NCI-H2227 (cell line): Measurements from ENCODE around the gene MRPL39.
"Not testable (repeated sequence)": the region's sequence is repeated elsewhere in the genome, so short reads cannot be mapped to it uniquely, and the experiment has no call there.

Source experiments
- DNase-seq: peaks from one replicate; lab custom pipeline; 2025; ENCODE audit not compliant: unreplicated experiment; lab: John Stamatoyannopoulos, UW

The MRPL39 gene

GRCh38 chr21:25607151-25608043 is at the start of gene MRPL39:
Gene MRPL39, minus strand, starts transcription at chr21:25607481. Its CDS starts 6 bp downstream, at chr21:25607475.
- DNase-seq: peak; percentile 94

DNA sequence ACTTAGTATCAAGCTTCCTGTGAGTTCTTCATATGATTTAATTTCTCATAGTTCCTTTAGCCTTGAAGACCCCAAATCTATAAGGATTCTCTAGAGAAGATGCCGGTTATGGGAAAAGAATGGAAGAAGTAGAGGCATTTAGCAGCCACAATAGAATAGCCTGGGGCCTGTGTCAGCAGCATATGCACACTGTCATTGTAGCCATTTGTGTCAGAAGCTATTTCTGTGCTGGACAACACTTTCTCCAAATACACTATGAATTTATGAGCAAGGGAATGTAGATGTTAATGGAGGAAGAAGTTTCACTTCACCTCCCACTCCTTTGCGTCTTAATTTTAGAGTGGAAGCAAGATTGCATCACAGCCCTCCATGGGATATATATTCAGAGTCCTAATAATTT is 49.1 kb upstream of the MRPL39 start:
- no peak for DNase-seq

DNA sequence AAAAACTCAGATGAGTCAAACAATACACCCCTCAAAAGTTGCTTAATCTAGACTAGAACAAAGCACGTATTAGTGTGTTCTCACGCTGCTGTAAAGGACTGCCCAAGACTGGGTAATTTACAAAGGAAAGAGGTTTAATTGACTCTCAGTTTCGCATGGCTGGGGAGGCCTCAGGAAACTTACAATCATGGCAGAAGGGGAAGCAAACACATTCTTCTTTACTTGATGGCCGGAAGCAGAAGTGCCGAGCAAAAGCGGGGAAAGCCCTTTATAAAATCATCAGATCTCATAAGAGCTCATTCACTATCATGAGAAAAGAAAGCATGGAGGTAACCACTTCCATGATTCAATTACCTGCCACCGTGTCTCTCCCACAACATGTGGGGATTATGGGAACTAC is 41.9 kb upstream of the MRPL39 start:
- no peak for DNase-seq

DNA sequence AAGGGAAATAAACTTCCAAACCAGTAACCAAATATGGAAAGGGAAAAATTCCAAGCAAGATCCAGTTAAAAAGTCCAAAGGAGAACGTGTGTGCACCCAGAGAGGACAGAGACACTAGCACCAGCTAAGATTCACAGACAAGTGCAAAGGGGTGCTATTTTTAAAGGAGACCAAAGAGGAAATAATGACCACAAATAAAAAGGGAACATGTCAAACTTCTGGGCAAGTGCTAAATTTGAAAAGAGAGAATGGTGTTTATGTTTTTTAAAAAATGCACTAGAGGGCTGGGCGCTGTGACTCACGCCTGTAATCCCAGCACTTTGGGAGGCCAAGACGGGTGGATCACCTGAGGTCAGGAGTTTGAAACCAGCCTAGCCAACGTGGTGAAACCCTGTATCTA is 40.4 kb upstream of the MRPL39 start:
- no peak for DNase-seq

DNA sequence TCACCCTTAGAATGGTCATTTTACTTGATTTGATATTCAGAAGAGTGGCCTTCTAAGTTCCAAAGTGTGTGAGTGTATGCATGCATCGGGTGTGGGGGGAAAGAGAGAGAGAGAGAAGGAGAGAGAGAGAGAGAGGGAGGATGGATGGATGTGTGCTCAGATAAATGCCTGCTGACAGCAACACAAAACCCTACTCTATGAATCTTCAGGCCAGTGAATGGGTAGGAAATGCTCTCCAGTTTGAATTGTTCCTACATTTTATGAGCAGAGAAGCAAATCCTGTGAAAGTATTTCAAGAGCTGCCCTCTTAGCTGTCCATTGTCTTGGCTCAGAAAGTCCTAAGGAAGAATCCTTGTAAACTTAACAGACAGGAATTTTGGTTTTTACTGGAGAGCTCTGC is 39.2 kb upstream of the MRPL39 start:
- DNase-seq: no peak

DNA sequence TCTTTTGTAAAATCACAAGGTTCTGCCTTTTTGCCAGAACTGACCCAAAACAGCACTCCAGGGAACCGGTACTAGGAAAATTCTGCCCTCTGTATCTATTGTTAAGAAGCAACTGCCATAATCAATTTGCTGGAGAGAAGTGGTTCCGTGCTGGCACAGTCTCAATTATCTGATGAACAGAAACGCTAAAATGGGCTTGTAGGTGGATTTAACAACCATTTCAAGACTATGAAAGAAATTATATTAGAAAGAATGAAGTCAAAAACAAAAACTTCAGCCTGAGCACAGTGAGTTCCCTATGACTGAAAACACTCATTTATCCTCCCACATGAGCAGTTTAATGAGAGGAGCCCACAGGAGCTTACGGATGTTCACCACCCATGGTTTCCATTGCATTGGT is 36.2 kb upstream of the MRPL39 start:
- no peak for DNase-seq

DNA sequence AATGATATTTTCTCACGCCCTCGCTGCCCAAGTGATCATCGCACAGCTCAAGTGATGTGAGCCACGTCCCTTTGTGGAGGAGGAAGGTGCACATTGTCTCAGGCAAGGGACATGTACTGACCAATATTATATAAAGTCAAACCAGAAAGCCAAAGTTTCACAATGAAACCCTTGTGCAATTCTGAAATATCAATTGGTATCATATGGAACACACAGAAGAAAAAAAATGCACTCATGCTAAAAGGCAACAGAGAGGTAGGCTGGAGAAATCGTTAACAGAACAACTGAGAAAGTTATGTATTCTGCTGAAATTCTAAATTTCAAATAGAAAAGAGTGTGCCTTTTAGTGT is 33.6 kb upstream of the MRPL39 start:
- no peak for DNase-seq

DNA sequence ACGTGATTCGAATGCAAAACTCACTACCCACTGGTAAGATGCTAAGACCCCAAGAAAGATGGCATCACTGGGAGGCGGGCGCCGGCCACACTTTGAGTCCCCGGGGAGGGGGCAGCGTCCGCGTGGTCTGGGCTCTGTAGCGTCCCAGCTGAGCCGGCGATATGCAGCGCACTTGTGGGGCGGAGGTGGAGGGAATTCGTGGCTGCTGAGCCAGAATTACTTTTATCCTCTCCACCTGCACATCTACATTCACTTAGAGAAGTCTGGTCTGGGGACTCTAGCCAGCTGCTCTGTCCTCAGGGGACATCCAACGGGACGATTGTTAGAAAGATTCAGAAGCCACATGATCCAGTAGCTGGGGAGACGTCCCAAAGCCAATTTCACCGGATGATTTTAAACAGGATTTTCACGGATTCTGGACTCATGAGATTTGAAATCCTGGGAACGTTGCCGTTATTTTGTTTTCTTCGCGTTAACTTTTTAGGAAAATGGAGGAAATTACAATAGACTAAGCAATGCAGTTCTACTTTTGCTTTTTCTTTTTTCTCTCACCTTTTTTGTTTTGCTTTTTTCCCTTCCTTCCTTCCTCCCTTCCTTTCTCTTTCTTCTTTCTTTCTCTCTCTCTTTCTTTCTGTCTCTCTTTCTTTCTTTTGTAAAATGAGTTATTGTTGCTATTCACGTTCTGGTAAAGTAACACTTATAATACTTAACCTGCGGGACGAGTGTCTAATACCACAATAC is 33.1 kb upstream of the MRPL39 start:
- DNase-seq: peak; percentile 18

DNA sequence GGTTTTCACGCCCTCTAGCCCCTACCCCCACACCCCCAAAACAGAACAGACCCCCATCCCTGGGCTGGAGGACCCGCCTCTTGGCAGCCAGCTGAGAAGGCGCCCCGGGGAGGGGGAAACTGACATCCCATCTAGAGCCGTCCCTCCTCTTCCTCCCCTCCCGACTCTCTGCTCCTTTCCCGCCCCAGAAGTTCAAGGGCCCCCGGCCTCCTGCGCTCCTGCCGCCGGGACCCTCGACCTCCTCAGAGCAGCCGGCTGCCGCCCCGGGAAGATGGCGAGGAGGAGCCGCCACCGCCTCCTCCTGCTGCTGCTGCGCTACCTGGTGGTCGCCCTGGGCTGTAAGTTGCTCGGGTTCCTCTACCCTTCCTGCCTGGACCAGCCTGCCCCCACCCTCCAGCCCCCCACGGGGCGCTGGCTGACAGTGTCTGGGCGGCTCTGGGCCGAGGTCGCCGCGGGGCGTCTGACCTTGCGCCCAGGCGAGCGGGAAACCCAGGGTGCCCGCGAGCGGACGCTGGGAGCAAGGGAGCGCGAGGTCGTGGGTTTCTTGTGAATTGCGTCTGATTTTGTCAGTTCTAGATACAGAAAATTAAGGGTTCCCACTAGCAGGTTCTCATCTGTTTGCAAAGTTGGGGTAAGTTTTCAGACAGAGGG is 32.4 kb upstream of the MRPL39 start:
- peak; percentile 40 for DNase-seq

DNA sequence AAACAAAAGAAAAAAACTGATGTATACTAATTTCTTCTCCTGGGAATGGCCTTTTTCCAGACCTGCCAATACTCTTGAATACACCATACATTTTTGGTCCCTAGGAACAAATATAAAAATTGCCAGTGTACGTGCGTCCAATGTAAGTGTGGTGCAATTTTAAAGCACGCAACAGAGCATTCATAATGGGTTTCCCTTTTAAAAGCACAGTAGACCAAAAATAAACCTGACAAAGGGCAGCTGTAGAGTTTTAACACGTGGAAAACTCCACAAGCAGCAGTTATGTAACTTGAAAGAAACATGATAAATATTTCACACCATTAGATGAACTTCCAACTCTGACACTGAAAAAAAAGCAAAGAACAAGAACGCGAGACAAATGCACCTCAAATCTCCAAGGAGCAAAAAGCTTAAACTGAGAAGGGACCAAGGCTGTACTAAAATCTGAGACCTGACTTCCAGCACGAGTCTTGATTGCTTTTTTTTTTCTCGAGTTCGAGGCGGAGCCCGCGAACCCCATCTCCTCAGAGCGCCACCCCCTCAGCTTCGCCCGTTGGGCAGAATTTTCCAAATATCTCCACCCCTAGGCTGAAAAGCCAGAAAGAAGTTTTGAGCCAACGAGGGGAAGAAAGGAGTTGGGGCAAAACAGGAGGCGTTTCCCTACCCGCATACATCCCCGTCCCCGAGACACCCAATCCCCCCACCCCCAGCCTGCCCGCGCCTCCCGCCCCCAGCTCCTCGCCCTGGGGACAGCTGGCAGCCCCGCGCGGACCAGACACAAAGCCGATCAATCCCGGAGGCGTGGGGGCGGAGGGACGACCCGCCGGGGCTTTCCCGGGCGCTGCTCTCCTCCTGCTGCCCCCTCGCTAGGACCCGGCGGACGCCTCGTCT is 31.6 kb upstream of the MRPL39 start, which contains the start of gene JAM2:
Gene JAM2, plus strand, starts transcription at position 599 of the 891 bp plus-strand sequence. CDS start 564 bp downstream, outside the sequence.
- DNase-seq: peak; percentile 26

DNA sequence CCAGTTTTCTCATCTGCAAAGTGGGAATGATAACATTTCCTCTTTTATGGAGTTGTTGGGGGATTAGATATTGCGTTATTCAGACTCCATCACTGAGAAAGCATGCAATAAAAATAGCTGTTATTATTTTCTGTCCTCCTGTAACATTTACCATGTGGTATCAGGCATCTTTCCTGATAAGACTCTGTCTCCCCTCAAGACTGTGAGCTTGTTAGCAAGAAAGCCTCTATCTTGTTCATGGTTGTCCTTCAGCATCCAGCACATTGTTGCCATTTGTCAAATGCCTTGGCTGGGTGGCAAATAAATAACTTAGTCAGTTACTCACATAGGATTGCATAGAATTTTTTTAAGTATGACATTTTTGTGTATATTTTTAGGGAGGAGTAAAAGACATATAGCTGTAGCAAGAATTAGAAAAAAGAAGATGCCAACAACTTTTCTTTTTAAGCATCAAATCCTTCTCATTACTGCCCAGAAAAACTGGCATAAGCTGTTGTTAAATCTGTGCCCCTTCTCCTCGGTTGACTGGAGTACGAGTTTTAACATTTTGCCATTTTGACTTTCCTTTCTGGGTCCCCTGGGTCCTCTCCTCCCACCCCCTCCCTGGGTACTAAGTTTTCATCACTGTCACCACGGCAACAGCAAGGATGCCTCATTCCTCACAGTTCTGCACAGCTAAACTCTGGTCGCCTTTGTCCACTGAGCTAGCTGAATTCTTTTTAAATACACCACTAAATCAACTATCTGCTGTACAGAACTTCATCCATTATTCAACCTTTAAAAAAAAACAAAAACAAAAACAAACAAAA is 30.8 kb upstream of the MRPL39 start:
- DNase-seq: no peak

GRCh38 chr21:25636727-25637126 is 29.4 kb upstream of the MRPL39 start:
- no peak for DNase-seq

- no peak for DNase-seq
Measured at GRCh38 chr21:25635310-25635709, 28.0 kb upstream of the MRPL39 start.

DNA sequence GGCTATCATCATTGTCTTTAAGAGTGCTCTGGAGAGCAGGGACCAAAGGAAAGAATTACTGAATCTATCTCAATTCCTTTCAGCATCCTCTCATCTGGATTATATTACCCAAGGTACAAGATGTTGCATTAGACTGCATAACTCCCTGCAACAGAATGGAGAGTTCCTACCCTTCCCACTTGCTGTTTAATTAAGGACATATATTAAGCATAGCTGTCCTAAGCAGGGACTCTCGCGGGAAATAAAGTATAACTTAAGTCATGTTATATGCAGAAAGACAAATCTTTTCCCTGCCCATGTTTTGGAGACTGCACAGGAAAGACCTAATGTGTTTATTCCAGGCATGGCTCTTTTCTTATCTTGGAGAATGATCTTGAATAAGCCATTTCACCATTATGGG is 25.0 kb upstream of the MRPL39 start:
- no peak for DNase-seq

DNA sequence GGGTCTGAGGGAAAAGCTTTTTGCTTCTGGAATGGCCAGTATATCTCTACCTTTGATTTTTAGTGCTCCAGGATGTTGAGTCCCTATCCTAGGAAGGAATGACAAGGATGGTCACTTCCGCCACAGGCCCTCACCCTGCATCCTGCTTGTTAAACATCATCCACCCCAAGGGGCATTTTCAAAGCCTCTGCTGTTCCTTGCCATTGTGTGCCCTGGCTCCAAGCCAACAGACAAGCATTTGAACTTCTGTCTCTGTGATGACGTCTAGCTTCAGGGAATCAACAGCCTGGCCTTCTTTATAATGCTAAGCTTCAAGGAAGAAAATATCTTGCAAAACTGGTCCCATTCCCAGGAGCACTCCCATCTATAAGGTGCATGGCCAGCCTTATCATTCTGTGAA is 19.5 kb upstream of the MRPL39 start:
- no peak for DNase-seq

GRCh38 chr21:25625776-25626555 is 18.7 kb upstream of the MRPL39 start:
- DNase-seq: not testable (repeated sequence)

DNA sequence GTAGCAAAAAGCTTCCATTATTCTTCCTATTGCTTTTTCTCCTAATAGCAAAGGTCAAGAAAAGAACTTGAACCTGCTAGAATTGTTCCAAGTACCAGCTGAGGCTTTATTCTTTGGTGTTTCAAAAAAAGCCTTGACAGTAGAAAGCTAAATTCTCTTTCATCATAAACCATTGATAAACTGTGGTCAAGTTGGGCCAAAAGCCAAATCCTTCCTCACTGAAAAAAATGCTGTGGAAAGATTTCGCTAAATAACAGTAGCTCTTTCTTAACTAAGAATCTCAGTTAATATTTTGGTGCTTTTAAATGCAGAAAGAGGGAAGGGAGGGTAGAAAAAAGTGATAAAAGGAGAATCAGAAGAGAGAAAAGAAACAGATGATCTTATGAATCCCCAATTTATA is 17.8 kb upstream of the MRPL39 start:
- no peak for DNase-seq

DNA sequence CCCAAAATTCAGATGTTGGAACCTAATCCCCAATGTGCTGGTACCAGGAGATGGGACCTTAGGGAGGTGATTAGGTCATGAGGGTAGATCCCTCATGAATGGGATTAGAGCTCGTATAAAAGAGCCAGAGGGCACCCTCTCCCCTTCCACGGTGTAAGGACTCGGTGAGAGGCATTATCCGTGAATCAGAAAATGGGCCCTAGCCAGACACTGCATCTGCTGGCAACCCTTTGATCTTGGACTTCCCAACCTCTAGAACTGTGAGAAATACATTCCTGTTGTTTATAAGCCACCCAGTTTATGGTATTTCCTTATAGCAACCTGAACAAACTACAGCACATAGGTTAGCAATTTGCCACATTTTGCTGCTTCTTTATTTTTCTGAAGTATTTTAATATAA is 17.2 kb upstream of the MRPL39 start:
- no peak for DNase-seq

GRCh38 chr21:25619198-25619597 is 11.9 kb upstream of the MRPL39 start:
- no peak for DNase-seq
